HG02973 (cell line): ENCODE measurements around the gene CRABP1.
"Not testable (repeated sequence)": the region's sequence is repeated elsewhere in the genome, so short reads cannot be mapped to it uniquely, and the experiment has no call there.

Experiments
- ATAC-seq: cut with Tn5 transposase; IDR thresholded peaks from one replicate; pipeline ENCODE4 v1.9.1; 2021; ENCODE audit warnings: moderate library complexity; ENCODE audit not compliant: unreplicated experiment

The CRABP1 gene

GRCh38 chr15:78369161-78369560 is 29.0 kb downstream of the CRABP1 start:
- no peak for ATAC-seq

- ATAC-seq: no peak
Observed at GRCh38 chr15:78370013-78370412, 29.9 kb downstream of the CRABP1 start.

- no peak for ATAC-seq
Observed at GRCh38 chr15:78372880-78373279, 32.7 kb downstream of the CRABP1 start.

GRCh38 chr15:78374436-78375393 is 34.6 kb downstream of the CRABP1 start:
- ATAC-seq: no peak

- not testable (repeated sequence) for ATAC-seq
Observed at GRCh38 chr15:78380143-78380542, 40.0 kb downstream of the CRABP1 start.

- no peak for ATAC-seq
Observed at GRCh38 chr15:78382114-78382880, 42.1 kb downstream of the CRABP1 start.

GRCh38 chr15:78384651-78385050 is 44.5 kb downstream of the CRABP1 start:
- no peak for ATAC-seq

- ATAC-seq: no peak
Observed at GRCh38 chr15:78387246-78388037, 47.3 kb downstream of the CRABP1 start.

- ATAC-seq: no peak
Observed at GRCh38 chr15:78388865-78389264, 48.7 kb downstream of the CRABP1 start.

- no peak for ATAC-seq
Observed at GRCh38 chr15:78389322-78389721, 49.2 kb downstream of the CRABP1 start.

GRCh38 chr15:78389738-78390137 is 49.6 kb downstream of the CRABP1 start:
- ATAC-seq: no peak

GRCh38 chr15:78390242-78390641 is 50.1 kb downstream of the CRABP1 start:
- ATAC-seq: no peak

GRCh38 chr15:78390826-78391225 is 50.7 kb downstream of the CRABP1 start:
- ATAC-seq: no peak

- no peak for ATAC-seq
Observed at GRCh38 chr15:78391781-78392180, 51.6 kb downstream of the CRABP1 start.

GRCh38 chr15:78392430-78392829 is 52.3 kb downstream of the CRABP1 start:
- no peak for ATAC-seq

GRCh38 chr15:78393137-78393536 is 53.0 kb downstream of the CRABP1 start:
- no peak for ATAC-seq

- ATAC-seq: no peak
Observed at GRCh38 chr15:78394026-78394425, 53.9 kb downstream of the CRABP1 start.

- ATAC-seq: no peak
Observed at GRCh38 chr15:78394981-78395616, 54.9 kb downstream of the CRABP1 start.

- ATAC-seq: no peak
Observed at GRCh38 chr15:78396186-78396814, 56.1 kb downstream of the CRABP1 start.

- no peak for ATAC-seq
Observed at GRCh38 chr15:78396976-78397375, 56.8 kb downstream of the CRABP1 start.
